HG03280 (cell line): ENCODE measurements around the gene CIB2.

Source experiments
- ATAC-seq: cut with Tn5 transposase; IDR thresholded peaks from one replicate; pipeline ENCODE4 v1.9.1; 2021; ENCODE audit warnings: mild to moderate bottlenecking, moderate library complexity; ENCODE audit not compliant: unreplicated experiment

CIB2 gene

GRCh38 chr15:78069462-78070029, 61.7 kb downstream of the CIB2 start:
- ATAC-seq, result no peak

DNA sequence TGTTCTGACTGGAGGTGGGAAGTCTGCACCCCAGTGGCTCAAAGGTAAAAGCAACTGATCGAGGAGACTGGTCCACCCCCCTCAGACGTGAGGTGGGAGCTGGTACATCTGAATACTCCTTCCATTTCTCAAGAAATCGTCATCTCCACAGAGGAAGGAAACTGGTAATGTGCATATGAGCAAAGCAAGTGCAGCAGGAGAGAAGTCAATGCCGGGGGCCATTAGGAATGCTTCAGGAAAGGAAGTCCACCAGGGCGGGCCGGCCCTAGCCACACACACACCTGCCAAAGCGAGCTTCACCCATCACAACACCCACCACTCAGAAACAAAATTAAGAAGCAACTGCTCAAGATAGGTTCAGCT, 62.2 kb downstream of the CIB2 start:
- ATAC-seq, result no peak

- ATAC-seq, result no peak
Observed at GRCh38 chr15:78067328-78068228, 63.7 kb downstream of the CIB2 start.

- peak; percentile 54 for ATAC-seq
Observed at GRCh38 chr15:78065973-78066946, 65.0 kb downstream of the CIB2 start.

GRCh38 chr15:78065284-78065872, 65.9 kb downstream of the CIB2 start:
- ATAC-seq, result no peak

DNA sequence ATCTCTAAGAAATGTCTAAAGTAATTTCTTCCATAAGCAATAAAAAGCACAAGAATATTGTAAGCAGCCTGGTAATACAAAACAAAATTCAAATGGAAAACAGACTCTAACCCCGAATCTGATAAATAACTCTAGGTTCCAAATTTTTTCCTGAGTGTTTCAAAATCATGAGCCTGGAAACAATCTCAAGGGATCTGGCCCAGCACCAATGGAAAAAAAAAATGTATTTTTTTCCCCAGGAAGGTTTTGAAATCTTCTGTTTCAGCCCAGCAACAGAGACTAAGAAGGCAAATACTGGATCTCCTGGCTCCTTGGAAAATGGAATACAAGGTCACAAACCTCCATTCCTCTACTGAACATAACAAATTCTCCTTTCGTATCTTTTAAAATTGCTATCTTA, 66.7 kb downstream of the CIB2 start:
- ATAC-seq, result no peak

GRCh38 chr15:78063970-78064385, 67.3 kb downstream of the CIB2 start:
- no peak for ATAC-seq

GRCh38 chr15:78063217-78063616, 68.0 kb downstream of the CIB2 start:
- no peak for ATAC-seq

DNA sequence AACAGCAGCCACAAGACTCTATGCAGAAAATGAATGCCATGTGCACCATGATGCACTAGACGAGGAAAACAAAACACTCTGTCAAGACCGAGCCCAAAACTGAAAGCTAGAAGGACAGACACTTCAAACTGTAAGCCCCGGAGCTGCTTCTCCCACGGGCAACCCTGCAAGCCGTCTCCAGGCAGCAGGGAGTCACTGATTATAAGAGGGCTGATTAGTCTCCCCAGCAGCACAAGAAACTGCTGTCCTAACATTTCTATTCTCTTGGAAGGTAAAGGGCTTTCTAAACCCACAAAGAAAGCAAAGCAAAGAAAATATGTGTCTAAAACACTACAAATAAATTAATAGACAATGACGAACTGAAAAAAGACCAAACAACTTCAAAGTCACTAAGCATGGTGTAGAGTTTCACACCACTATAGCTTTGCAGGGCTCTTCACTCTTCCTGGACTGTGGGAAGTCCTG, 69.2 kb downstream of the CIB2 start:
- ATAC-seq, result no peak

GRCh38 chr15:78060232-78060631, 71.0 kb downstream of the CIB2 start:
- ATAC-seq, result no peak

GRCh38 chr15:78059110-78059839, 72.0 kb downstream of the CIB2 start:
- ATAC-seq, result no peak

GRCh38 chr15:78058401-78058935, 72.8 kb downstream of the CIB2 start:
- ATAC-seq, result no peak

DNA sequence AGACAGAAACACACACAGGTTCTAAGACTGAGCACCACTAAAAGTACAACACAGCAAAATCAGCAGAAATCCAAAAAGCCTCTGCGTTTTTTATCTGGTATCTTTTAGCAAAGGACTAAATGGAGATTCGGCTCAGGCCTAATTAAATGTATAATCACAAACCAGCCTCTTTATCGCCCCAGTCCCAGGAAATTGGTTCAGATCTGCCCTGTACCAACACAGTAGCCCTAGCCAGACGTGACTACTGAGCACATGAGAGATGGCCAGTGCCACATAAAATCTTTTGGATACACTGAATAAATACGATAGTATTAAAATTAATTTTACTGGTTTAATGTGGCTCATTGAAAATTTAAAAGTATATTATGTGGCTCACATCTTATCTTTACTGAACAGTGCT, 73.4 kb downstream of the CIB2 start:
- ATAC-seq, result no peak

DNA sequence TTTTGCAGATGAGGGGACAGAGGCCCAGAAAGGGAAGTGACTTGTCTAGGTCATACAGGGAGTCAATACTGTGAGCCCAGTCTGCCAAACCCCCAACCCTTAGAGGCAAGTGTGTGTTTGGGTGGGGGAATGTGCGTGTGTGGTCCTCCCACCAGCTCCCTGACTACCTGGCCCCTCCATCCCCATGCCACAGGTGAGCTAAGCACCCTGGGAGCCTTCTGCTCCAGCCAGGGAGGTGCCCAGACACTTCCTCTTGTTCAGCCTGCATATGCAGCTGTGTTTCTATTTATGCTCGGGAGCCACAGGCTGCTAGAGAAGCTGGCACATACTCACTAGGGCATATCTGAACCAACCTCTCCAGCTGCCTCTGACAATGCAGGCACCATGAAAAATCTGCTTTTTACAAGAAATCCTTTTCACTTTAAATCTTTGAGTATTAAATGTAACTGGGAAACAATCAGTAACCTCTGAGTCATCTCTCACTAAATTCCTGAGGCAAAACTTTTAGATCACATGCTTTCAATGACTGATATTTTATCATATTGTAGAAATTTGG, 74.5 kb downstream of the CIB2 start:
- no peak for ATAC-seq

DNA sequence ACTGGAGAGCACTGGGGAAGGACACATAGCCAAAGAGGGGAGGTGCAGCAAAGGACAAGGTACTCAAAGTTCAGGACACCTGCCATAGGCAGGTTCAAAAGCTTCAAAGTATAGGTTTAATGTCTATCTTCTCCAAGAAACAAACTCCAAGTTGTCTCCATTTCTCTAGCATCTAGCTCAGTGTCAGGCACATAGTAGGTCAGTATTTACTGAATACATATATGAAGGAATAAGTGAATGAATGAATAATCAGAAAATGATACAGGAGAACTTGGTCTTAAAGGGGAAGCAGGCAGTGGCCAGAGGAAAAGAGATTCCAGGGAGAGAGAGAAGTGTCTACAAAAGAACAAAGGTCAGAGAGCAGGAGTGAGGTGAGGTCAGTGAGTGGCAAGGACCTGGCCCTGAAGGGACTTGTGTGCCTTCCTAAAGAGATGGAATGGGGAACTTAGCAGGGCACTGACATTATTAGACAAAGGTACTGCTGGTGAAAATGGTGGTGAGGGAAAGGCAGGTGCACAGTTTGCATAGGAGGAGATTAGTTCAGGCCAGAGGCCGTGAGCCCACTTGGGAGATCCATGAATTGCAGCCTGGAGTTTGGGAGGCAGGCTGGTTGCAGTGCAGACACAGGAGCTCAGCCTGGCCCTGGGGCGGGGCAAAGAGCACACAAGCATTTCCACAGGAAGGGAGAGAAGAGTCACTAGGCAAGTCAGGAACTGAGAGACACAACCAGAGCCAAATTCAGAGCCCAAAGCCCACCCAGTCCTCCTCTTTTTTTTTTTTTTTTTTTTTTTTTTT, 75.1 kb downstream of the CIB2 start:
- ATAC-seq, result no peak

DNA sequence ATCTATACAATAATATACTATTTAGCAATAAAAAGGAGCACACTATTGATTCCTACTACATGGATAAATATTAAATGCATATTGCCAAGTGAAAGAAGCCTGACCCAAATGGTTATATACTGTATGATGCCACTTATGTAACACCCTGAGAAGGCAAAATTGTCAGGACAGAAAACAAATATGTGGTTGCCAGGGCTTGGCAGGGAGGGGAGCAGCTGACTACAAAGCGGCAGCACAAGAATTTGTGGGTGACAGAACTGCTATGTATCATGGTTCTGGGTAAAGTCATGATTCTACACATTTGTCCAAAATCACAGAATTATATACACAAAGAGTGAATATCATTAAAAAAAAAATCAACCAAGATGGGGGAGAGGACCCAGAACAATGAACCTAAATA, 76.3 kb downstream of the CIB2 start:
- ATAC-seq, result no peak
